HG03439 (cell line): ENCODE results near the gene JOSD2.
"Not testable (repeated sequence)": the region's sequence is repeated elsewhere in the genome, so short reads cannot be mapped to it uniquely, and the experiment has no call there.

ENCODE experiments used
- ATAC-seq: cut with Tn5 transposase; IDR thresholded peaks from one replicate; pipeline ENCODE4 v1.9.1; 2021; ENCODE audit warnings: mild to moderate bottlenecking, moderate library complexity; ENCODE audit not compliant: unreplicated experiment

JOSD2 gene

GRCh38 chr19:50547385-50548190, 36.6 kb upstream of the JOSD2 start:
- ATAC-seq: no peak

GRCh38 chr19:50546527-50547221, 35.7 kb upstream of the JOSD2 start:
- no peak for ATAC-seq

- ATAC-seq: no peak
Measured at GRCh38 chr19:50542943-50543342, 32.0 kb upstream of the JOSD2 start.

- ATAC-seq: no peak
Measured at GRCh38 chr19:50537769-50538230, 26.8 kb upstream of the JOSD2 start.

GRCh38 chr19:50537306-50537685, 26.3 kb upstream of the JOSD2 start:
- no peak for ATAC-seq

- ATAC-seq: no peak
Measured at GRCh38 chr19:50536662-50537305, 25.8 kb upstream of the JOSD2 start.

- ATAC-seq: no peak
Measured at GRCh38 chr19:50535672-50536187, 24.7 kb upstream of the JOSD2 start.

GRCh38 chr19:50534478-50534877, 23.5 kb upstream of the JOSD2 start:
- ATAC-seq: no peak

- no peak for ATAC-seq
Measured at GRCh38 chr19:50532952-50533351, 22.0 kb upstream of the JOSD2 start.

GRCh38 chr19:50531171-50531612, 20.2 kb upstream of the JOSD2 start:
- no peak for ATAC-seq

GRCh38 chr19:50528052-50528451, 17.1 kb upstream of the JOSD2 start:
- not testable (repeated sequence) for ATAC-seq

GRCh38 chr19:50522881-50523280, 11.9 kb upstream of the JOSD2 start:
- ATAC-seq: no peak

- no peak for ATAC-seq
Measured at GRCh38 chr19:50520822-50521465, 10.0 kb upstream of the JOSD2 start.

- ATAC-seq: no peak
Measured at GRCh38 chr19:50519006-50519575, 8.1 kb upstream of the JOSD2 start.

GRCh38 chr19:50518091-50519005, 7.4 kb upstream of the JOSD2 start:
- ATAC-seq: no peak

- no peak for ATAC-seq
Measured at GRCh38 chr19:50517704-50518075, 6.7 kb upstream of the JOSD2 start.

GRCh38 chr19:50516964-50517703, 6.1 kb upstream of the JOSD2 start:
- ATAC-seq: no peak

- no peak for ATAC-seq
Measured at GRCh38 chr19:50516456-50516855, 5.5 kb upstream of the JOSD2 start.

- no peak for ATAC-seq
Measured at GRCh38 chr19:50515168-50515561, 4.2 kb upstream of the JOSD2 start.
